Measurements from ENCODE around the gene RAB34. TPM values are rescaled to one million over a fixed set of nuclear protein-coding genes. Genes with fewer than 3 reads are reported as not detected.

RAB34 gene
- total RNA-seq, 1 donor from 2014 or later, result 70.2 TPM

- no peak for DNase-seq (ENCODE audit: low spot score)
These were observed 5.5 kb downstream of the RAB34 start for GRCh38 chr17:28712032-28712704.

- no peak for DNase-seq (ENCODE audit: low spot score)
These were observed 6.0 kb downstream of the RAB34 start, which contains the start of gene PROCA1 for GRCh38 chr17:28711723-28712031. Gene PROCA1 (minus strand): TSS chr17:28711888. CDS start chr17:28711660, 228 bp downstream.

- peak; percentile 92 for DNase-seq (ENCODE audit: low spot score)
These were observed 6.6 kb downstream of the RAB34 start for GRCh38 chr17:28710861-28711722.

GRCh38 chr17:28707339-28707720, 10.3 kb downstream of the RAB34 start:
- no peak for DNase-seq (ENCODE audit: low spot score)

- DNase-seq (ENCODE audit: low spot score), result no peak
These were observed 11.0 kb downstream of the RAB34 start for GRCh38 chr17:28706471-28707338.

- DNase-seq (ENCODE audit: low spot score), result no peak
These were observed 11.8 kb downstream of the RAB34 start for GRCh38 chr17:28705728-28706334.

- DNase-seq (ENCODE audit: low spot score), result no peak
These were observed 12.5 kb downstream of the RAB34 start for GRCh38 chr17:28705074-28705659.

GRCh38 chr17:28704219-28704858, 13.3 kb downstream of the RAB34 start:
- DNase-seq (ENCODE audit: low spot score), result no peak

- no peak for DNase-seq (ENCODE audit: low spot score)
These were observed 14.0 kb downstream of the RAB34 start for GRCh38 chr17:28703552-28704218.

- DNase-seq (ENCODE audit: low spot score), result no peak
These were observed 14.9 kb downstream of the RAB34 start for GRCh38 chr17:28702752-28703150.

- no peak for DNase-seq (ENCODE audit: low spot score)
These were observed 15.5 kb downstream of the RAB34 start for GRCh38 chr17:28702026-28702751.

GRCh38 chr17:28700830-28701492, 16.7 kb downstream of the RAB34 start:
- no peak for DNase-seq (ENCODE audit: low spot score)

GRCh38 chr17:28700278-28700677, 17.4 kb downstream of the RAB34 start:
- no peak for DNase-seq (ENCODE audit: low spot score)

GRCh38 chr17:28698253-28698941, 19.3 kb downstream of the RAB34 start:
- peak; percentile 90 for DNase-seq (ENCODE audit: low spot score)

GRCh38 chr17:28693869-28694268, 23.8 kb downstream of the RAB34 start:
- no peak for DNase-seq (ENCODE audit: low spot score)

- DNase-seq (ENCODE audit: low spot score), result no peak
These were observed 28.7 kb downstream of the RAB34 start for GRCh38 chr17:28689011-28689410.

GRCh38 chr17:28688481-28688880, 29.2 kb downstream of the RAB34 start:
- no peak for DNase-seq (ENCODE audit: low spot score)

- DNase-seq (ENCODE audit: low spot score), result no peak
These were observed 31.4 kb downstream of the RAB34 start for GRCh38 chr17:28686296-28686695.

- DNase-seq (ENCODE audit: low spot score), result no peak
These were observed 32.3 kb downstream of the RAB34 start for GRCh38 chr17:28685366-28685765.

All from mucosa of gallbladder (tissue), 1 donor.